Stimulated activated memory B cell treated with anti-CD40 and anti-IgM and Interleukin-4, amounts not matched to agents 10 μg/mL and 1 μg/mL and 100 μg/mL, for 72 hours (primary cell): Measurements from ENCODE around the gene KLK12.

Experiments
- ATAC-seq: fragments of 150-1000 bp; cut with Tn5 transposase; 2 replicates; pipeline ENCODE4 v1.10.0; 2021
- H3K27ac Mint-ChIP-seq: one replicate; pipeline ENCODE4 v1.8.0; 2022; ENCODE audit warnings: mild to moderate bottlenecking, mixed read lengths
- H3K27me3 Mint-ChIP-seq: one replicate; pipeline ENCODE4 v1.8.0; 2022; ENCODE audit warnings: mixed read lengths
- H3K36me3 Mint-ChIP-seq: one replicate; pipeline ENCODE4 v1.8.0; 2022; ENCODE audit warnings: mixed read lengths
- H3K4me1 Mint-ChIP-seq: one replicate; pipeline ENCODE4 v1.8.0; 2022; ENCODE audit warnings: mixed read lengths
- H3K4me3 Mint-ChIP-seq: one replicate; pipeline ENCODE4 v1.8.0; 2022; ENCODE audit warnings: mild to moderate bottlenecking, moderate library complexity, mixed read lengths
- H3K9me3 Mint-ChIP-seq: one replicate; pipeline ENCODE4 v1.8.0; 2022; ENCODE audit warnings: mixed read lengths

Gene KLK12

DNA sequence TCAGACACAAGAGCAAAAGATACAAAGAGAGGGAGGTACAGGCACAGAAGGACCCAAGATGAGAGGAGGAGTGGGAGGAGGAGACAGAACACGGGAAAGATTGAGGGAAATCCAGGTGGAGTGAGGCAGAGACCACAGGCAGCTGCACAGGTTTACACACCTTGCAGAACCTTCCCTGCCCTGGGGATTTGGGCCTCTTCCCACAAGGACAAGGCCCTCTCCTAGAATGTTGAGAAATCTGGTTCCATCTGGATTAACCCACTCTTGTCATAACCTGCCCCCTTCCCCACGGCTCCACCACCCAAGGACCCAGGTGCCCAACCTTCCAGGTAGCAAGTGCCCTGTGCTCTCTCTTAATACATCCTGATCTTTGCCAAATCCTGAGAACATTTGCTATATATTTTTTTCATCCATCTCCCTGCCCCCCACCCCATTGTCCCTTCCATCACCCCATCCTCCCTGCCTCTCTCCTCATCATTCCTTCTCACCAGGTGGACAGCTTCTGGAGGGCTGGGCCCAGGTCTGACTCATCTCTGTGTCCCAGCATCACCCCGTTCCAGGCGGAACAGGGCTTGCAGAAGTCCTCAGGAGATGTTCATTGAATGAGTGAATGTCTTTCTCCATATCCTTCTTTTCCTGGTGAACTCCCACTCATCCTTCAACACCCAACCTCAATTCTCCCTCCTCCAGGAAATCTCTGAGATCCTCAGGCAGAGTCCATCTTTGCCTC, 24.6 kb downstream of the KLK12 start:
- H3K4me1 Mint-ChIP-seq = no peaks in the 10 kb centered on the region
- no peak for ATAC-seq
- no peaks in the 10 kb centered on the region for H3K36me3 Mint-ChIP-seq
- no peak overlapping the region for H3K4me3 Mint-ChIP-seq
- H3K27me3 Mint-ChIP-seq = peaks cover 46% of the 10 kb centered on the region
- no peak overlapping the region for H3K27ac Mint-ChIP-seq
- H3K9me3 Mint-ChIP-seq = no peaks in the 10 kb centered on the region

DNA sequence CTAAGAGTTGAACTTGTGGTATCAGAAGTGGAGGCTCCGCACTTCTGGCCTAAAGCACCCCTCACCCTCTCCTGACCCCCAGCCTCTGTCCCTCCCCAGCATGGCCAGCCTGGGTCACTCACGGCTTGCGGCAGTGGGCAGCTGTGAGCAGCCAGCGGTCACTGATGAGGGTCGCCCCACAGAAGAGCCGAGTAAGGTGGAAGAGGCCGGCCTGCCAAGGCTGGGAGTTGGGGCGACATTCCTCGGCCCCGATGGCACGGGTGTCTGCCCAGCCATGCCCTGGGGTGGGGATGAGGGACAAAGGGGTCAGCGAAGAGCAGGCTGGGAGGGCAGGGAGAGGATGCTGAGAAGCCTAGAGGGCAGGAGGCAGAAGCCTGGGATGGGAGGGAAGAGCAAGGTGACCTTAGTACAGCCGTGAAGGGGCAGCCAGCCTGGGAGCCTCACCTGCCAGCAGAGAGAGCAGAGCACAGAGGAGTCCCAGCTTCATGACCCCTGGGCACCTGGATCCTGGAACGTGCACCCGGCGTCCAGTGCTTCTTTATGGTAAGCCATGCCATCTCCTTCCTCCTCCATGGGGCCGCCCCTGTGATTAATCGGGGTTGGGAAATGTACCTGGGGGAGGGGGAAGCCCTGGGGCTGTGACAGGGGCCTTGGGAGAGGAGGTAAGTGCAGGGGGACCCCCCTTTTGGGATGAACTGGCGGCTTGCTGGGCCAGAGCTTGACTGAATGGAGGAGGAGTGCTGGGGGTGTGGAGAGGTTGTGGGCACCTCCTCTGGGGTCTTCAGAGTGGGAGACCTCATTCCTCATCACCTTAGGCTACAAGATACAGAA, 25.5 kb downstream of the KLK12 start:
- Mint-ChIP-seq H3K4me1 (no peaks in the 10 kb centered on the region), H3K9me3 (no peaks in the 10 kb centered on the region), H3K27ac (no peak overlapping the region), H3K36me3 (no peaks in the 10 kb centered on the region), H3K27me3 (peaks cover 37% of the 10 kb centered on the region), H3K4me3 (no peak overlapping the region)
- peak; percentile 14 for ATAC-seq

DNA sequence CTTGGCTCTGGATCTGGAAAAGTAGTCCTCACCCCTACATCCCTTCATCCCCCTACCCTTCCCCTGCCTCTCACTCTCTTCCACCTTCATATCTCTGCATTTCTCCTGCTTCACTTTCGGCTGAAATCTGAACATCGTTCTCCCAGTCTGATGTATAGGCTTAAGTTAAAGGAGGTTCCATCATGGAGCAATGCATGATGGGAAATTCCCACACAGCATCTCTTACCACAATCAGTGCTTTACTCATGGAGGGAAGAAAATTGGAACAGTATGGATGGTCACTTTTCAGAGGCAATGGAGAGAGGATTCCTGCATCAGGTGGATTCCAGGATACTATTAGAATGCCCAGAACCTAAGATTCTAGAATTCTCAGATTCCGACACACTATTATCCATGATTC, 27.3 kb downstream of the KLK12 start:
- ATAC-seq = no peak
- no peak overlapping the region for H3K4me3 Mint-ChIP-seq
- no peak overlapping the region for H3K27ac Mint-ChIP-seq
- H3K4me1 Mint-ChIP-seq = no peaks in the 10 kb centered on the region
- H3K27me3 Mint-ChIP-seq = peaks cover 43% of the 10 kb centered on the region
- H3K9me3 Mint-ChIP-seq = peaks cover 3% of the 10 kb centered on the region
- no peaks in the 10 kb centered on the region for H3K36me3 Mint-ChIP-seq

DNA sequence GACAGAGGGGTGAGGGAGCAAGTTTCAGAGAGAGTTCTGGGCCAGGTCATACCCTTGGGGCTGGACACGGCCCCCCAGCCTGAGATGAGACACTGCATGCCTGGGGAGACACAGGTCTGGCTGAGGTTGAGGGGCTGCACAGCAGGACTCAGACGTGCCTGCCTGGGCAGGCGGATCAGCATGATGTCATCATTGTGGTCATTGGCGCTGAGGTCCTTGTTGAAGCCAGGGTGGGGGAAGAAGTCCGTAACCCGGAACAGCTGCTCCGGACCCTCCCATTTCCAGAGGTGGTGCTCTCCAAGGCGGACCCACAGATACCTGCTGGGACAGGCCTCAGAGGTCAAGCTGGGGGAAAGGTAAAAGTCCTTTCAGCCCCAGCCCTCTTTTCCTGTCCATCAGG, 28.4 kb downstream of the KLK12 start:
- Mint-ChIP-seq H3K4me3 (no peak overlapping the region), H3K27ac (no peak overlapping the region), H3K36me3 (no peaks in the 10 kb centered on the region), H3K9me3 (peaks cover 3% of the 10 kb centered on the region), H3K27me3 (peaks cover 54% of the 10 kb centered on the region), H3K4me1 (no peaks in the 10 kb centered on the region)
- peak; percentile 5 for ATAC-seq

DNA sequence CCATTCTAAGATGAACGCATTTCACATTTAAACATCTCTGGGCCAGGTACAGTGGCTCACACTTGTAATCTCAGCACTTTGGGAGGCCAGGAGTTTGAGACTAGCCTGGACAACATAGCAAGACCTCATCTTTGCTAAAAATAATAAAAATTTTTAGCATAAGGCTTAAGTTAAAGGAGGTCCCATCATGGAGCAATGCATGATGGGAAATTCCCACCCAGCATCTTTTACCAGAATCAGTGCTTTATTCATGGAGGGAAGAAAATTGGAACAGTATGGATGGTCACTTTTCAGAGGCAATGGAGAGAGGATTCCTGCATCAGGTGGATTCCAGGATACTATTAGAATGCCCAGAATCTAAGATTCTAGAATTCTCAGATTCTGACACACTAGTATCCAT, 29.6 kb downstream of the KLK12 start:
- Mint-ChIP-seq H3K4me1 (no peaks in the 10 kb centered on the region), H3K27ac (no peak overlapping the region), H3K9me3 (peaks cover 3% of the 10 kb centered on the region), H3K36me3 (no peaks in the 10 kb centered on the region), H3K4me3 (no peak overlapping the region), H3K27me3 (peaks cover 56% of the 10 kb centered on the region)
- no peak for ATAC-seq

DNA sequence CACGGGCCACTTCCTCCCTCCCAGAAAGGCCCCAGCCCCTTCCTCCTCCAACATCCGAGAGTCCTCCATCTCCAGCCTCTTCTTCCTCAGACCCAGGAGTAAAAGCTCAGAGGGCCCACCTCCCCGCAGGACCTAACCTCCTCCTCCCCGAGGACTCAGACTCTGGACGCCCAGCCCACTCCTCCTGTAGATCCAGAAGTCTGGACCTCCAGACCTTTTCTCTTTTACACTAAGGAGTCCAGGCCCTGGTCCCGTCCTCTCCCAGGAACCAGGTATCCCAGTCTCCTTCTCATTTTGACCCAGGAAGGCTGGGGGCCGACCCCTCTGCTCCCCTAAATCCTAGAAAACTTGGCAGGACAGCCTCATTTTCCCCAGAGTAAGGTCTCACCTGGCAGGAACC, 31.5 kb downstream of the KLK12 start:
- Mint-ChIP-seq H3K9me3 (peaks cover 3% of the 10 kb centered on the region), H3K27me3 (peaks cover 58% of the 10 kb centered on the region), H3K27ac (no peak overlapping the region), H3K4me1 (no peaks in the 10 kb centered on the region), H3K4me3 (no peak overlapping the region), H3K36me3 (no peaks in the 10 kb centered on the region)
- ATAC-seq = no peak

DNA sequence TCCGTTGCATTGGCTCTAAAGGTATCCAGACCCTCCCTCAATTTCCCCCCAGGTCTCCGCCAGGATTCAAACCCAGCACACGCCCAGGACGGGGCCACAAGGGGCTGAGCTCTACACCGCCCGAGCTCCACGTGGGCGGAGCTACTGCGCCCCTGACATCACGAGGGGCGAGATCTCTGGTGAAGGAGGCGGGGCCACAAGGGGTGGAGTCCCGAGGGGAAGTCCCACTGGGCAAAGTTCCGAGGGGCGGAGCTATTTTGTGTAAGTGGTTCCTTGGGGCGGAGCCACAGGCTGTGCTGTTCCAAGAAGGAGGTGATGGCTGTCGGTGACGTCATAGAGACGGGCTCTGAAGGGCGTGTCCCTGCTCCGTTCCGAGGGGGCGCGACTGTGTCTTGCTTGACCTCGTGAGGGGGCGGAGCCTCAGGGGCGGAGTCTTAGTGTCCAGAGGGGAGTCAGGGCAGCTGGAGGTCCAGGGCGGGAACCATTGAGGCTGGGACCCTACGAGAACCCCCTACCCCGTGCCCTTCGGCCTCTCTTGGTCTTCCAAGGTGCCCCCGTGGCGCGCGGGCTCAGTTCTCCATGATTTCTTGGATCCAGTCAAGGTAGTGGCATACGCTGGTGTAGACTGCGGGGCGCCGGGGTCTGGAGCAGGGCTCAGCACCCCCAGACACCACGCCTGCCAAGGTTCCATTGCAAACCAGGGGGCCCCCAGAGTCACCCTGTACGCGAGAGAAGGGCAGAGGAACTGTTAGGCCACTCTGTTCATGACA, 32.1 kb downstream of the KLK12 start:
- Mint-ChIP-seq H3K9me3 (peaks cover 3% of the 10 kb centered on the region), H3K27me3 (peaks cover 64% of the 10 kb centered on the region)
- ATAC-seq = no peak

DNA sequence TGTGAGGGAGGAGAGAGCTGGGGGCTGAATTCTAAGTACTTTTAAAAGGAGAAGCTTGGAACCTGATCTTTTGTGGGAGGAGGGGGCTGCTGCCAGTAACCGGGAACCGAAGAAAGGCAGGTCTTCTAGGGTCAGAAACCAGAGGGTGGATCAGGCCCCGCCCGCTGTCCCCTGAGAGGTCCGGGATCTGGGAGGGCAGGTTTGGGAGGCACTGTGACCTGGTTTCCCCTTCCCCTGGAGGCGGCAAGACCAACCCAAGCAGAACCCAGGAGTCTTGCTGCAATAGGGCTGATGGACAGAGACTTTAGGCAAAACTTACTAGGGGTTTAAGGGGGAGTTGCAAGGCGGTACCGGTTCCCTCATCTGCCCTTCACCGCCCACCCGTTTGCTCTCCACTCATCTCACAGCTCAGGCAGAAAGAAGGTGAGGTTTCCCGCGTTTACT, 32.7 kb downstream of the KLK12 start:
- Mint-ChIP-seq H3K9me3 (peaks cover 3% of the 10 kb centered on the region), H3K4me1 (no peaks in the 10 kb centered on the region), H3K27me3 (peaks cover 65% of the 10 kb centered on the region), H3K4me3 (no peak overlapping the region), H3K36me3 (no peaks in the 10 kb centered on the region), H3K27ac (no peak overlapping the region)
- ATAC-seq = no peak

More for the DNA sequence above, 32.1 kb downstream of the KLK12 start:
- Mint-ChIP-seq H3K36me3 (no peaks in the 10 kb centered on the region), H3K4me1 (no peaks in the 10 kb centered on the region), H3K27ac (no peak overlapping the region), H3K4me3 (no peak overlapping the region)

DNA sequence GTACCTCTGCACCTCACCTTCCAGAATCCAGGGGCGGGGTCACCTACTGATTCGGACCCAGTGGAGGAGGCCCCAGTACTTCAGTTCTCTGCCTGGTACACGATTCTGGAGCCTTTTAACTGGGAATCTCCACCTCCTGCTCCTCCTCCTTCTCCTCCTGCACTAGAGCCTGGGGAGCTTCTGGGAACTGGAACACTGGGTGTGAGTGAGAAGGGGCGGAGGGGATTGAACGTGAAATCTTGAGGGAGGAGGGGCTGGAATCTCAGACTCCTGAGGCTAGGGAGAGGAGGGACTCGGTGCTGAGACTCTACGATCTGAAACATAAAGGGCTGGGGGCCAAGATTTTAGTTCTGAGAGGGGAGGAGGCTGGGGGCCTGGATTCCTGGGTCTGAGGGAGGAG, 33.3 kb downstream of the KLK12 start, which contains the start of gene KLK8:
Gene KLK8 (minus strand): TSS at position 90 of the 400 bp plus-strand sequence. CDS start 437 bp downstream, outside the sequence.
- Mint-ChIP-seq H3K27me3 (peaks cover 65% of the 10 kb centered on the region), H3K4me1 (no peaks in the 10 kb centered on the region), H3K9me3 (peaks cover 3% of the 10 kb centered on the region), H3K27ac (no peak within 1 kb of the TSS), H3K4me3 (no peak within 1 kb of the TSS), H3K36me3 (no peaks in the 10 kb centered on the region)
- ATAC-seq = no peak

DNA sequence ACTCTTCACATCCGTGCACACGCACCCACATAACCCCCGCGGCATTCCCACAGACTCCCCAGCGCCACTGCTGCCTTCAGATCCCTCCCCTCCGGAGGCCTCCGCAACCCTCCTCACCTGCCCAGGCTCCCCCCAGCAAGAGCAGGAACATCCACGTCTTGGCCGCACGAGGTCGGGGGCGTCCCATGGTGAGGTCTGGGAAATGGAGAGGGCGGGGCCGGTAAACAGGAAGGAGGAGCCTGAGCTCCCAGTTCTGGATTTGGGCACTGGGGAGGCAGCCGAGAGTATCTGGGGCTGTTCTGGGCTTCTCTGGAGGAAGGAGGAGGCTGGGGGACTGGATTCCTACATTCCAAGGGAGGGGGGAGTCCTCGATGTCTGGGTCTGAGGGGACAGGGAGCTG, 33.8 kb downstream of the KLK12 start:
- Mint-ChIP-seq H3K27me3 (peaks cover 65% of the 10 kb centered on the region), H3K4me1 (no peaks in the 10 kb centered on the region), H3K27ac (no peak overlapping the region), H3K9me3 (peaks cover 3% of the 10 kb centered on the region), H3K36me3 (no peaks in the 10 kb centered on the region), H3K4me3 (no peak overlapping the region)
- ATAC-seq = no peak

DNA sequence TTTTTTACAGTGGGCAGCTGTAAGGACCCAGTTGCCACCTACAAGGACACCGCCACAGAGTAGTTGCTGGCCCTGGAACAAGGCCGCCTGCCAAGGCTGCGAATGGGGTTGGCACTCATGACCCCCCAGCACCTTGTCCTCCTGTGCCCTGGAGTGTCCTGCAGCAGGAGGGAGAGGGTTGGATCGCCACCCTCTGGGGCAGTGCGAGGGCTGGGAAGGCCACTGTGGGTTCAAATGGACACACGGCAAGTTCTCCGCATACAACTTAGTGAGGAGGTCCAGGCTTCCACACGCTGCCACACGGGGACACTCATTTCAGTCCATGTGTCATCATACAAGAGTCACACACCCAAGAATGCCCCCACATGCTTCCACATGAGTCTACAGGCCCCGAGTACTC, 34.4 kb downstream of the KLK12 start:
- Mint-ChIP-seq H3K9me3 (peaks cover 3% of the 10 kb centered on the region), H3K4me1 (no peaks in the 10 kb centered on the region), H3K27me3 (peaks cover 65% of the 10 kb centered on the region), H3K27ac (no peak overlapping the region), H3K36me3 (no peaks in the 10 kb centered on the region), H3K4me3 (no peak overlapping the region)
- ATAC-seq = no peak

DNA sequence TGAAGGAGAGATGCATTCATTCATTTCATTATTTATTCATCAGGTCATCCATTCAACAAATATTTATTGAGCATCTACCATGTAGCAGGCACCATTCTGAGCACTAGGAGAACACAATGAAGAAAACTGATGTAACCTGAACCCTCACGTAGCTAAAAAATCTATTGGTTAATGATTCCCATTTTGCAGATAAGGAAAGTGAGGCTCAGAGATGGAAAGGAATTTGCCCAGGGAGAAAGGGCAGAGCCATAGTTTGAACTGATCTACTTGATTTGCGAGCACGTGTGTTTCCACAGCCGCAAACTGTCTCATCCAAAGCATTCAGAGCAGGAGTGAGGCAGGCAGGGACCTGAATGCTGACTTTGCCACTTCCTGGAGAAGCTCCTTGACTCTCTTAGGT, 36.1 kb downstream of the KLK12 start:
- no peaks in the 10 kb centered on the region for H3K36me3 Mint-ChIP-seq
- peaks cover 3% of the 10 kb centered on the region for H3K9me3 Mint-ChIP-seq
- ATAC-seq = no peak

DNA sequence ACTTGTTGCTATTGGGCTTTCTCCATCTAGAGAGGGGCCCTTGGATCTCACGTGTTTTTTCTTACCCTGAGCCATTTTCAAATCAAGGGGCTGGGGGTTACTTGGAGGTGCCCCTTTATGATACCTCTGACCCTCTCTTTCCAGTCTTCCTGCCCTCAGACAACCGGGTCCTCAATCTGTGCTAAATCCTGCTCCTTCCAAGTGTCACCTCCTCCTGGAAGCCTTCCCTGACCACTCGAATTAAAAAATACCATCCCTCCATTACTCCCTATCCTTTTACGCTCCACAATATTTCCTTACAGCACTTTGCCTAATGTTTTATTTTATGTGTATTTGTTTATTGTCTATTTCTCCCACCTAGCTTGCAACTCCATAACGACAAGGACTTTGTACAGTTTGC, 36.7 kb downstream of the KLK12 start:
- H3K4me1 Mint-ChIP-seq = no peaks in the 10 kb centered on the region
- H3K36me3 Mint-ChIP-seq = no peaks in the 10 kb centered on the region
- peaks cover 2% of the 10 kb centered on the region for H3K9me3 Mint-ChIP-seq
- no peak overlapping the region for H3K4me3 Mint-ChIP-seq
- peaks cover 54% of the 10 kb centered on the region for H3K27me3 Mint-ChIP-seq
- ATAC-seq = no peak
- no peak overlapping the region for H3K27ac Mint-ChIP-seq

More for the DNA sequence above, 36.1 kb downstream of the KLK12 start:
- Mint-ChIP-seq H3K4me3 (no peak overlapping the region), H3K27me3 (peaks cover 61% of the 10 kb centered on the region), H3K27ac (no peak overlapping the region), H3K4me1 (no peaks in the 10 kb centered on the region)

DNA sequence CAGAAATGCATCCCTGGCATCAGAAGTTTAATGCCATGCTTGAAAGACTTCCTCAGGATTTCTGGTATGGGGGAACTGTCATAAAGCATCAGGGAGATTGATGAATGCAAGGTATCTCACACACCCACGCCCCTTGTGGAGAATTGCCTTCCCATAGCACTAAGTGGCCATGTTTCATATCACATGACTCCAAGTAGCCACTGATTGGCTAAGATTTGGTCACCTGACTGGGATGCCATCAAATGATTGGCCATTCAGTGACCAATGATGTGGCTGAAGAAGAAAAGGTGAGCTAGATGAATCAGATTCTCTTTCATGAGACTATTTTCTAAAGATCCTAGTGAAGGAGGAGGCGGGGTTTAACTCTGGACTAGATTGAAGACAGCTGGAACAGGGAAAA, 40.7 kb downstream of the KLK12 start:
- no peak overlapping the region for H3K4me3 Mint-ChIP-seq
- peaks cover 42% of the 10 kb centered on the region for H3K27me3 Mint-ChIP-seq
- no peaks in the 10 kb centered on the region for H3K4me1 Mint-ChIP-seq
- ATAC-seq = no peak
- no peak overlapping the region for H3K27ac Mint-ChIP-seq
- H3K9me3 Mint-ChIP-seq = peaks cover 8% of the 10 kb centered on the region
- H3K36me3 Mint-ChIP-seq = no peaks in the 10 kb centered on the region

DNA sequence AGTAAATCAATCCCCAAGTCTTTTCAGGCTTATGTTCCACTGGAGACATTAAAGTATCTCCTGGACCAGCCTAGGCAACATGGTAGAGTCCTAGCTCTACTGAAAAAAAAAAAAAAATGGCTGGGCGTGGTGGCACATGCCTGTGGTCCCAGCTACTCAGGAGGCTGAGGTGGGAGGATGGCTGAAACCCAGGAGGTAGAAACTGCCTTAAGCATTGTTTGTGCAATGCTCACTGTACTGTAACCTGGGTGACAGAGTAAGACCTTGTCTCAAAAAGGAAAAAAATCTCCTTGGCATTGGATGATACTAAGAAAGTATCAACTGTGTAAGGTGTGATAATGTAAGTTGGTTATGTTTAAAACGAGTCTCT, 42.2 kb downstream of the KLK12 start:
- peaks cover 41% of the 10 kb centered on the region for H3K27me3 Mint-ChIP-seq

More for the DNA sequence above, 42.2 kb downstream of the KLK12 start:
- ATAC-seq = no peak
- H3K4me3 Mint-ChIP-seq = no peak overlapping the region
- peaks cover 8% of the 10 kb centered on the region for H3K9me3 Mint-ChIP-seq
- H3K4me1 Mint-ChIP-seq = no peaks in the 10 kb centered on the region
- H3K27ac Mint-ChIP-seq = no peak overlapping the region
- no peaks in the 10 kb centered on the region for H3K36me3 Mint-ChIP-seq
